ENCODE measurements around the gene SLC44A5. TPM values are rescaled to one million over a fixed set of nuclear protein-coding genes. Genes with fewer than 3 reads are reported as not detected.
A peak's percentile ranks its signal among the peaks of the same experiment; 100 is the strongest.
"Not testable (repeated sequence)": the region's sequence is repeated elsewhere in the genome, so short reads cannot be mapped to it uniquely, and the experiment has no call there.

Gene SLC44A5
- total and polyA plus RNA-seq, 10 of the 15 experiments (the other 5 are each of a cell fraction or from before 2014, with no cell fraction given), result 0.04 to 1.3 TPM; not detected in 8

GRCh38 chr1:75392278-75392677 is 218.6 kb downstream of the SLC44A5 start:
- Histone ChIP-seq H3K27ac (ENCODE audit: control insufficient read depth, insufficient read depth) (no peak overlapping the region), H3K27me3 (replicated peaks in 1 of 2; ENCODE audit: control insufficient read depth in 2 of 2, insufficient read depth in 2 of 2, low read length in 1 of 2) (no peaks in the 10 kb centered on the region), H4K20me1 (ENCODE audit: control insufficient read depth, insufficient read depth) (no peaks in the 10 kb centered on the region), H2AFZ (ENCODE audit: control insufficient read depth, low read depth, low read length) (no peak overlapping the region), H3K9me3 (replicated peaks; ENCODE audit: control insufficient read depth, insufficient read depth, low read length) (no peaks in the 10 kb centered on the region), H3K4me2 (ENCODE audit: control insufficient read depth, insufficient read depth) (no peak overlapping the region), H3K4me1 (ENCODE audit: control insufficient read depth, insufficient read depth, low read length) (no peaks in the 10 kb centered on the region), H3K9ac (ENCODE audit: control insufficient read depth, insufficient read depth, low read length) (no peak overlapping the region), H3K4me3 (no peak overlapping the region), H3K36me3 (ENCODE audit: control insufficient read depth in 2 of 2, insufficient read depth in 2 of 2, low read length in 1 of 2) (no peaks in the 10 kb centered on the region), H3K79me2 (ENCODE audit: control insufficient read depth, insufficient read depth, low read length) (no peaks in the 10 kb centered on the region)
- CTCF ChIA-PET, result no interaction called here
- RAD21 ChIA-PET (ENCODE audit: unreplicated experiment), result no interaction called here
- DNase-seq (ENCODE audit: low read depth, low spot score), result no peak
- peak; percentile 57 for ATAC-seq
- BruUV-seq (replicated peaks), result no TSS peak
- FAIRE-seq, result no peak
- 4% methylated on average over 1 of the region's 1 CpG for WGBS (ENCODE audit: insufficient coverage, insufficient replicate concordance, low lambda C conversion rate, missing lambda C conversion rate)
- SMC1A ChIA-PET (ENCODE audit: uncharacterized antibody, unreplicated experiment), result no interaction called here
- POLR2A ChIA-PET, result no interaction called here
- in situ Hi-C loops (cut with MboI), result no loop called here
- intact Hi-C loops (cut with micrococcal nuclease; ENCODE audit: unreplicated experiment), result no loop called here
- TF ChIP-seq LARP7 (IDR thresholded peaks at IDR 0.05) (no peak), EP300 (IDR thresholded peaks at IDR 0.05; ENCODE audit: borderline replicate concordance in 1 of 2, control insufficient read depth in 1 of 2, low read depth in 2 of 2, low read length in 2 of 2) (no peak), BHLHE40 (IDR thresholded peaks at IDR 0.05; ENCODE audit: borderline replicate concordance in 1 of 2, low read depth in 2 of 2, low read length in 1 of 2) (no peak), RUNX3 (IDR thresholded peaks at IDR 0.05; ENCODE audit: low read length) (peak; percentile 21; the same call in 1 of the 2 replicates), PBX3 (IDR thresholded peaks at IDR 0.05; ENCODE audit: insufficient replicate concordance, low read depth, low read length) (no peak), ZSCAN29 (IDR thresholded peaks at IDR 0.05) (no peak), NR2C2 (IDR thresholded peaks at IDR 0.05; ENCODE audit: borderline replicate concordance, control insufficient read depth, insufficient read length, low read depth) (no peak), RAD21 (IDR thresholded peaks at IDR 0.05; ENCODE audit: insufficient read depth, low read depth, low read length) (no peak), POLR2AphosphoS2 (IDR thresholded peaks at IDR 0.05; ENCODE audit: low read depth, low read length) (no peak)

GRCh38 chr1:75375476-75376447 is 235.2 kb downstream of the SLC44A5 start:
- H3K36me3 ChIP-seq (ENCODE audit: control insufficient read depth in 2 of 2, insufficient read depth in 2 of 2, low read length in 1 of 2); H3K27ac ChIP-seq (ENCODE audit: control insufficient read depth, insufficient read depth); DNase-seq (ENCODE audit: low read depth, low spot score): not testable (repeated sequence)

More at GRCh38 chr1:75375476-75376447, 235.2 kb downstream of the SLC44A5 start:
- H3K79me2 ChIP-seq (ENCODE audit: control insufficient read depth, insufficient read depth, low read length); in situ Hi-C loops (cut with MboI); intact Hi-C loops (cut with micrococcal nuclease; ENCODE audit: unreplicated experiment); RAD21 ChIA-PET (ENCODE audit: unreplicated experiment); POLR2A ChIA-PET; H4K20me1 ChIP-seq (ENCODE audit: control insufficient read depth, insufficient read depth); H3K4me1 ChIP-seq (ENCODE audit: control insufficient read depth, insufficient read depth, low read length); H3K9me3 ChIP-seq (replicated peaks; ENCODE audit: control insufficient read depth, insufficient read depth, low read length); H2AFZ ChIP-seq (ENCODE audit: control insufficient read depth, low read depth, low read length); H3K9ac ChIP-seq (ENCODE audit: control insufficient read depth, insufficient read depth, low read length); H3K27me3 ChIP-seq (replicated peaks in 1 of 2; ENCODE audit: control insufficient read depth in 2 of 2, insufficient read depth in 2 of 2, low read length in 1 of 2); BruUV-seq (replicated peaks); H3K4me2 ChIP-seq (ENCODE audit: control insufficient read depth, insufficient read depth); H3K4me3 ChIP-seq; ATAC-seq; FAIRE-seq: not testable (repeated sequence)
- SMC1A ChIA-PET (ENCODE audit: uncharacterized antibody, unreplicated experiment), result interaction anchor here (1.3 kb wide), 1 partner anchor 9 kb away, joined by 4 read pairs; no protein-coding TSS in a partner anchor
- 29% methylated on average over 18 of the region's 25 CpGs for WGBS (ENCODE audit: insufficient coverage, insufficient replicate concordance, low lambda C conversion rate, missing lambda C conversion rate)
- CTCF ChIA-PET, result interaction anchor here (0.9 kb wide), 1 partner anchor 228 kb away, joined by 3 read pairs; no protein-coding TSS in a partner anchor

Data from GM12878 (cell line).